HepG2 (cell line): ENCODE measurements around the gene ARHGAP4. TPM values are rescaled to one million over a fixed set of nuclear protein-coding genes. Genes with fewer than 3 reads are reported as not detected.

Source experiments
- ATF7-NPFF ChIP-seq: sonication (generic); formaldehyde crosslinking; IDR thresholded peaks from 2 replicates; pipeline ENCODE4 v1.8.1; 2023; ENCODE audit warnings: mild to moderate bottlenecking, low read depth, missing genetic modification reagents, moderate library complexity
- CHD4 ChIP-seq: fragments of 200-600 bp; sonication (generic); IDR thresholded peaks from 2 replicates; pipeline ENCODE4 v1.7.0; 2017; ENCODE audit warnings: mild to moderate bottlenecking, low read length, borderline replicate concordance
- KLF6 ChIP-seq: IDR thresholded peaks from 2 replicates; pipeline ENCODE4 v1.8.0; 2016; ENCODE audit warnings: missing biosample characterization, missing genetic modification reagents
- NCOR1 ChIP-seq: fragments of 200-600 bp; sonication (generic); IDR thresholded peaks from 2 replicates; pipeline ENCODE4 v1.7.0; 2017; ENCODE audit warnings: antibody characterized with exemption, low read length, borderline replicate concordance
- NFE2 ChIP-seq: sonication (generic); formaldehyde crosslinking; IDR thresholded peaks from 2 replicates; pipeline ENCODE4 v1.4.0; 2020; ENCODE audit warnings: missing genetic modification reagents
- NFYB ChIP-seq: sonication (generic); formaldehyde crosslinking; IDR thresholded peaks from 2 replicates; pipeline ENCODE4 v1.4.0; 2020; ENCODE audit warnings: missing genetic modification reagents
- RFX5 ChIP-seq: IDR thresholded peaks from 2 replicates; pipeline ENCODE4 v1.6.1; 2011; ENCODE audit warnings: low read depth, low read length, improper control_type of control experiment
- TAF1 ChIP-seq: sonication (generic); formaldehyde crosslinking; IDR thresholded peaks from 2 replicates; pipeline ENCODE4 v1.4.0; 2020; ENCODE audit warnings: missing genetic modification reagents
- TBX2 ChIP-seq: sonication (generic); formaldehyde crosslinking; IDR thresholded peaks from 2 replicates; pipeline ENCODE4 v1.5.0; 2020; ENCODE audit warnings: missing genetic modification reagents, mild to moderate bottlenecking, borderline replicate concordance
- YEATS4 ChIP-seq: sonication (generic); formaldehyde crosslinking; IDR thresholded peaks from 2 replicates; pipeline ENCODE4 v1.4.0; 2020; ENCODE audit warnings: missing genetic modification reagents, borderline replicate concordance
- ZBTB25 ChIP-seq: IDR thresholded peaks from 2 replicates; pipeline ENCODE4 v1.6.1; 2018; ENCODE audit warnings: missing genetic modification reagents
- ZFP36L1 ChIP-seq: sonication (generic); formaldehyde crosslinking; IDR thresholded peaks from 2 replicates; pipeline ENCODE4 v1.8.0; 2022; ENCODE audit warnings: mild to moderate bottlenecking, missing genetic modification reagents, moderate library complexity
- ZGPAT ChIP-seq: IDR thresholded peaks from 2 replicates; pipeline ENCODE4 v1.6.1; 2016; ENCODE audit warnings: mild to moderate bottlenecking
- ZIK1 ChIP-seq: sonication (generic); formaldehyde crosslinking; IDR thresholded peaks from 2 replicates; pipeline ENCODE4 v1.5.0; 2020; ENCODE audit warnings: mild to moderate bottlenecking, low read depth, missing genetic modification reagents, borderline replicate concordance
- ZKSCAN8 ChIP-seq: IDR thresholded peaks from 2 replicates; pipeline ENCODE4 v1.6.1; 2016; ENCODE audit warnings: borderline replicate concordance, missing genetic modification reagents, missing compliant biosample characterization
- ZNF281 ChIP-seq: sonication (generic); formaldehyde crosslinking; IDR thresholded peaks from 2 replicates; pipeline ENCODE4 v1.4.0; 2020; ENCODE audit warnings: missing genetic modification reagents, borderline replicate concordance
- ZNF329 ChIP-seq: sonication (generic); formaldehyde crosslinking; IDR thresholded peaks from 2 replicates; pipeline ENCODE4 v1.9.0; 2021; ENCODE audit warnings: low read depth, mild to moderate bottlenecking, missing genetic modification reagents
- ZNF362 ChIP-seq: sonication (generic); formaldehyde crosslinking; IDR thresholded peaks from 2 replicates; pipeline ENCODE4 v1.4.0; 2020; ENCODE audit warnings: missing genetic modification reagents, mild to moderate bottlenecking, borderline replicate concordance
- ZNF431 ChIP-seq: sonication (generic); formaldehyde crosslinking; IDR thresholded peaks from 2 replicates; pipeline ENCODE4 v1.9.0; 2022; ENCODE audit warnings: missing genetic modification reagents, low read depth, mild to moderate bottlenecking, borderline replicate concordance
- polyA plus RNA-seq, 8 experiments: library from polyadenylated mRNA; depleted of rRNA in 3 of 8; stranded (reverse) in 7 of 8; unstranded in 1 of 8; fragments of >200 nt; fragmentation: Illumina TruSeq in 4 of 8; extraction: Trizol in 4 of 8; gene quantifications; 2 replicates each; pipeline versions ENCODE4 v1.2.1 to v1.2.3, GENCODE V29; 2011 to 2016; ENCODE audit warnings: low read depth in 4 of 8, missing spikeins in 1 of 8, mixed read lengths in 1 of 8; ENCODE audit not compliant: insufficient read depth in 1 of 8
- total RNA-seq, 5 experiments: library from RNA; depleted of rRNA; stranded (reverse); fragments of >200 nt; fragmentation: Illumina TruSeq; extraction: Trizol; gene quantifications; 2 replicates each; pipeline ENCODE4 v1.2.3, GENCODE V29; 2016; ENCODE audit warnings: low read depth in 1 of 5
- TF ChIP-seq, protein P1 (sequence below): sonication (generic); IDR thresholded peaks from 2 replicates; pipeline ENCODE4 v1.6.1; 2016; ENCODE audit warnings: low read depth, borderline replicate concordance

The ARHGAP4 gene
- total and polyA plus RNA-seq, 2 of the 13 experiments (the other 11 are each of a cell fraction or from before 2014, with no cell fraction given), result 0.57 to 0.64 TPM

- peak; percentile 17; the same call in 1 of the 2 replicates for TF ChIP-seq NCOR1
- 0 out of 2 replicates have a peak, but pooled peaks have one; percentile 43 for TF ChIP-seq TAF1
- 0 out of 2 replicates have a peak, but pooled peaks have one; percentile 5 for TF ChIP-seq ZGPAT (CRISPR knock-in tag)
- TF ChIP-seq ZNF281 (CRISPR knock-in tag), result peak; percentile 75; the same call in 1 of the 2 replicates
- TF ChIP-seq ZFP36L1 (CRISPR knock-in tag), result 0 out of 2 replicates have a peak, but pooled peaks have one; percentile 31
- peak; percentile 62 for TF ChIP-seq KLF6 (CRISPR knock-in tag)
- 0 out of 2 replicates have a peak, but pooled peaks have one; percentile 19 for TF ChIP-seq ZNF329 (CRISPR knock-in tag)
- no peak for TF ChIP-seq ZNF362 (CRISPR knock-in tag)
- TF ChIP-seq NFYB (CRISPR knock-in tag), result peak; percentile 78
- 0 out of 2 replicates have a peak, but pooled peaks have one; percentile 26 for TF ChIP-seq ZBTB25 (CRISPR knock-in tag)
- peak; percentile 46; the same call in 1 of the 2 replicates for TF ChIP-seq TBX2
- TF ChIP-seq, protein P1, sequence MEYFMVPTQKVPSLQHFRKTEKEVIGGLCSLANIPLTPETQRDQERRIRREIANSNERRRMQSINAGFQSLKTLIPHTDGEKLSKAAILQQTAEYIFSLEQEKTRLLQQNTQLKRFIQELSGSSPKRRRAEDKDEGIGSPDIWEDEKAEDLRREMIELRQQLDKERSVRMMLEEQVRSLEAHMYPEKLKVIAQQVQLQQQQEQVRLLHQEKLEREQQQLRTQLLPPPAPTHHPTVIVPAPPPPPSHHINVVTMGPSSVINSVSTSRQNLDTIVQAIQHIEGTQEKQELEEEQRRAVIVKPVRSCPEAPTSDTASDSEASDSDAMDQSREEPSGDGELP, result peak; percentile 62; the same call in 1 of the 2 replicates
- TF ChIP-seq ZKSCAN8, result 0 out of 2 replicates have a peak, but pooled peaks have one; percentile 21
- no peak for TF ChIP-seq RFX5
- peak; percentile 51; the same call in 1 of the 2 replicates for TF ChIP-seq YEATS4 (CRISPR knock-in tag)
- no peak for TF ChIP-seq NFE2 (CRISPR knock-in tag)
- no peak for TF ChIP-seq ZNF431 (CRISPR knock-in tag)
- no peak for TF ChIP-seq CHD4
- TF ChIP-seq ATF7-NPFF (CRISPR knock-in tag), result peak; percentile 47; the same call in 1 of the 2 replicates
- TF ChIP-seq ZIK1, result 0 out of 2 replicates have a peak, but pooled peaks have one; percentile 47
Measured at GRCh38 chrX:153927922-153928760, 2.1 kb upstream of the ARHGAP4 start (continued).
